H9 (cell line): ENCODE data around the gene BLTP1. TPM values are rescaled to one million over a fixed set of nuclear protein-coding genes. Genes with fewer than 3 reads are reported as not detected.
"Not testable (repeated sequence)": the region's sequence is repeated elsewhere in the genome, so short reads cannot be mapped to it uniquely, and the experiment has no call there.

Source experiments
- DNase-seq: peaks from one replicate; pipeline ENCODE4 v3.0.0-alpha.2; 2017
- H2AFZ ChIP-seq: one replicate; pipeline ENCODE4 v1.6.1; 2013; ENCODE audit warnings: mild to moderate bottlenecking, low read length, control low read depth, moderate library complexity
- H2AK5ac ChIP-seq: 2 replicates; pipeline ENCODE4 v1.6.1; 2013; ENCODE audit warnings: low read length, control low read depth, mixed read lengths; ENCODE audit not compliant: insufficient read length
- H2BK120ac ChIP-seq: one replicate; pipeline ENCODE4 v1.6.1; 2013; ENCODE audit warnings: low read depth, mild to moderate bottlenecking, low read length, control low read depth, inconsistent platforms; ENCODE audit not compliant: poor library complexity, severe bottlenecking
- H2BK12ac ChIP-seq: 2 replicates; pipeline ENCODE4 v1.6.1; 2013; ENCODE audit warnings: low read length, control low read depth, mixed read lengths, low read depth; ENCODE audit not compliant: insufficient read length
- H2BK15ac ChIP-seq: 2 replicates; pipeline ENCODE4 v1.6.1; 2013; ENCODE audit warnings: low read depth, low read length, control low read depth
- H2BK20ac ChIP-seq: one replicate; pipeline ENCODE4 v1.6.1; 2013; ENCODE audit warnings: low read depth, mild to moderate bottlenecking, low read length, control low read depth, inconsistent platforms; ENCODE audit not compliant: poor library complexity, severe bottlenecking
- H2BK5ac ChIP-seq: 2 replicates; pipeline ENCODE4 v1.6.1; 2013; ENCODE audit warnings: low read length, control low read depth, mixed read lengths; ENCODE audit not compliant: insufficient read length
- H3K14ac ChIP-seq: 2 replicates; pipeline ENCODE4 v1.6.1; 2013; ENCODE audit warnings: low read length, control low read depth; ENCODE audit not compliant: insufficient read depth
- H3K18ac ChIP-seq: 2 replicates; pipeline ENCODE4 v1.6.1; 2013; ENCODE audit warnings: low read depth, mild to moderate bottlenecking, mixed read lengths, low read length, control low read depth; ENCODE audit not compliant: insufficient read length
- H3K23ac ChIP-seq: 2 replicates; pipeline ENCODE4 v1.6.1; 2013; ENCODE audit warnings: low read length, control low read depth, mixed read lengths, low read depth; ENCODE audit not compliant: insufficient read length
- H3K23me2 ChIP-seq: 2 replicates; pipeline ENCODE4 v1.6.1; 2013; ENCODE audit warnings: low read depth, mild to moderate bottlenecking, mixed read lengths, low read length, control low read depth; ENCODE audit not compliant: insufficient read length, poor library complexity, severe bottlenecking
- H3K27ac ChIP-seq: 2 replicates; pipeline ENCODE4 v1.5.1; 2013; ENCODE audit warnings: low read length, control low read depth, mixed read lengths, low read depth; ENCODE audit not compliant: insufficient read length
- H3K27me3 ChIP-seq: 2 replicates; pipeline ENCODE4 v1.6.1; 2013; ENCODE audit warnings: low read length, control low read depth, inconsistent platforms; ENCODE audit not compliant: insufficient read depth
- H3K4ac ChIP-seq: 2 replicates; pipeline ENCODE4 v1.6.1; 2013; ENCODE audit warnings: low read depth, mild to moderate bottlenecking, control low read depth, inconsistent platforms, low read length, moderate library complexity
- H3K4me1 ChIP-seq: 2 replicates; pipeline ENCODE4 v1.6.1; 2013; ENCODE audit warnings: low read length, control low read depth, inconsistent platforms; ENCODE audit not compliant: insufficient read depth
- H3K4me2 ChIP-seq: 2 replicates; pipeline ENCODE4 v1.6.1; 2013; ENCODE audit warnings: low read length, control low read depth, mixed read lengths; ENCODE audit not compliant: insufficient read length, insufficient read depth
- H3K56ac ChIP-seq: 2 replicates; pipeline ENCODE4 v1.6.1; 2013; ENCODE audit warnings: low read depth, mild to moderate bottlenecking, mixed read lengths, low read length, control low read depth; ENCODE audit not compliant: insufficient read length
- H3K79me1 ChIP-seq: 2 replicates; pipeline ENCODE4 v1.6.1; 2013; ENCODE audit warnings: low read depth, mild to moderate bottlenecking, moderate library complexity, low read length, control low read depth, inconsistent platforms; ENCODE audit not compliant: insufficient read depth, poor library complexity, severe bottlenecking
- H3K79me2 ChIP-seq: 2 replicates; pipeline ENCODE4 v1.6.1; 2013; ENCODE audit warnings: low read length, control low read depth, inconsistent platforms; ENCODE audit not compliant: insufficient read depth
- H3K9ac ChIP-seq: 2 replicates; pipeline ENCODE4 v1.6.1; 2013; ENCODE audit warnings: low read length, control low read depth, mixed read lengths; ENCODE audit not compliant: insufficient read length; ENCODE audit errors: extremely low read depth
- H3K9me3 ChIP-seq: one replicate; pipeline ENCODE4 v1.6.1; 2013; ENCODE audit warnings: low read depth, low read length, inconsistent platforms; ENCODE audit not compliant: control insufficient read depth
- H3T11ph ChIP-seq: one replicate; pipeline ENCODE4 v1.6.1; 2013; ENCODE audit warnings: mild to moderate bottlenecking, low read length, control low read depth, inconsistent platforms
- H4K20me1 ChIP-seq: one replicate; pipeline ENCODE4 v1.6.1; 2013; ENCODE audit not compliant: control insufficient read depth, insufficient read length, insufficient read depth
- H4K5ac ChIP-seq: 2 replicates; pipeline ENCODE4 v1.6.1; 2013; ENCODE audit warnings: low read depth, mild to moderate bottlenecking, mixed read lengths, low read length, control low read depth; ENCODE audit not compliant: insufficient read length
- H4K8ac ChIP-seq: replicated peaks from 2 replicates; pipeline ENCODE4 v1.6.1; 2013; ENCODE audit warnings: low read length, control low read depth, mixed read lengths, low read depth; ENCODE audit not compliant: insufficient read length
- H4K91ac ChIP-seq: 2 replicates; pipeline ENCODE4 v1.6.1; 2013; ENCODE audit warnings: low read depth, mild to moderate bottlenecking, moderate library complexity, mixed read lengths, low read length, control low read depth; ENCODE audit not compliant: insufficient read length
- H3K27ac Mint-ChIP-seq, 3 experiments: 2 replicates in 2 of 3; 3 replicates in 1 of 3; pipeline ENCODE4 v1.8.0; 2020 to 2021; ENCODE audit warnings: mixed read lengths in 3 of 3, mild to moderate bottlenecking in 1 of 3, moderate library complexity in 1 of 3
- H3K27me3 Mint-ChIP-seq: 2 replicates; pipeline ENCODE4 v1.8.0; 2021; ENCODE audit warnings: low read depth, mild to moderate bottlenecking, moderate library complexity, mixed read lengths
- H3K36me3 Mint-ChIP-seq, 3 experiments: 2 replicates in 2 of 3; 3 replicates in 1 of 3; pipeline ENCODE4 v1.8.0; 2020 to 2021; ENCODE audit warnings: low read depth in 3 of 3, mixed read lengths in 3 of 3; ENCODE audit not compliant: insufficient read depth in 1 of 3
- H3K4me1 Mint-ChIP-seq, 2 experiments: 2 replicates each; pipeline ENCODE4 v1.8.0; 2020; ENCODE audit warnings: mixed read lengths in 2 of 2
- H3K4me3 Mint-ChIP-seq, 2 experiments: 2 replicates in 1 of 2; 3 replicates in 1 of 2; pipeline ENCODE4 v1.8.0; 2020 to 2021; ENCODE audit warnings: mild to moderate bottlenecking in 2 of 2, mixed read lengths in 2 of 2, moderate library complexity in 1 of 2
- H3K9me3 Mint-ChIP-seq, 2 experiments: 2 replicates in 1 of 2; 3 replicates in 1 of 2; pipeline ENCODE4 v1.8.0; 2020; ENCODE audit warnings: mild to moderate bottlenecking in 2 of 2, mixed read lengths in 2 of 2, moderate library complexity in 1 of 2
- CTCF ChIP-seq: fragments of 200-600 bp; sonication (generic); conservative IDR thresholded peaks from 3 replicates; pipeline ENCODE4 v1.8.0; 2021; ENCODE audit warnings: antibody characterized with exemption, mild to moderate bottlenecking
- WGBS: extraction: QIAGEN DNeasy Blood & Tissue Kit; methylation state at CpG from one replicate; pipeline ENCODE4 v1.1.7; 2013; ENCODE audit warnings: missing lambda C conversion rate, low lambda C conversion rate, mixed read lengths; ENCODE audit not compliant: insufficient read length; ENCODE audit errors: extremely low coverage; 5-methylcytosine and 5-hydroxymethylcytosine counted together
- total RNA-seq: library from RNA; stranded (reverse); gene quantifications from 2 replicates; pipeline ENCODE4 v1.2.1, GENCODE V29; 2021

BLTP1 gene
- total RNA-seq, 1 experiment from 2014 or later, result 27.4 TPM

GRCh38 chr4:122107680-122108079 lies 44.5 kb upstream of the BLTP1 start:
- H2BK15ac ChIP-seq, result no peak overlapping the region
- H3K4ac ChIP-seq, result no peak overlapping the region
- H3K27me3 Mint-ChIP-seq, result peaks cover 13% of the 10 kb centered on the region
- no peaks in the 10 kb centered on the region for H3K9me3 ChIP-seq
- H4K5ac ChIP-seq, result no peak overlapping the region
- no peak overlapping the region for H3T11ph ChIP-seq
- H4K91ac ChIP-seq, result no peak overlapping the region
- H3K14ac ChIP-seq, result no peak overlapping the region
- no peaks in the 10 kb centered on the region for H4K20me1 ChIP-seq
- H3K56ac ChIP-seq, result no peak overlapping the region
- peaks cover 13 to 15% of the 10 kb centered on the region in 2 experiments for H3K4me1 Mint-ChIP-seq
- H3K79me1 ChIP-seq, result no peaks in the 10 kb centered on the region
- no peaks in the 10 kb centered on the region for H3K79me2 ChIP-seq
- no peak overlapping the region for H2BK5ac ChIP-seq
- H2AFZ ChIP-seq, result no peak overlapping the region
- H3K4me3 Mint-ChIP-seq, result no peak overlapping the region
- no peak overlapping the region for H3K27ac Mint-ChIP-seq
- no peak overlapping the region for H3K27ac ChIP-seq
- TF ChIP-seq CTCF, result no peak
- H3K23me2 ChIP-seq, result no peaks in the 10 kb centered on the region
- no peak overlapping the region for H2BK12ac ChIP-seq
- H2BK20ac ChIP-seq, result no peak overlapping the region
- H4K8ac ChIP-seq, result no peak overlapping the region
- no peak overlapping the region for H3K4me2 ChIP-seq
- H3K27me3 ChIP-seq, result no peaks in the 10 kb centered on the region; the same call in 1 of the 2 replicates
- no peak overlapping the region for H3K9ac ChIP-seq
- no peak overlapping the region for H2BK120ac ChIP-seq
- H3K36me3 Mint-ChIP-seq, result peaks cover 0 to 16% (median 0%) of the 10 kb centered on the region in 3 experiments; a peak in 2 of 7 replicates
- H3K4me1 ChIP-seq, result no peaks in the 10 kb centered on the region
- peaks cover 0 to 4% of the 10 kb centered on the region in 2 experiments; a peak in 1 of 5 replicates for H3K9me3 Mint-ChIP-seq
- H3K23ac ChIP-seq, result no peak overlapping the region
- DNase-seq, result no peak
- H2AK5ac ChIP-seq, result no peak overlapping the region
- H3K18ac ChIP-seq, result no peak overlapping the region
- WGBS, result no CpG with 5 or more reads among the region's 2 CpGs

- not testable (repeated sequence) for H4K8ac ChIP-seq, H3T11ph ChIP-seq, H3K9me3 ChIP-seq, H3K18ac ChIP-seq, H3K23ac ChIP-seq, H3K9me3 Mint-ChIP-seq, H4K20me1 ChIP-seq, H3K9ac ChIP-seq, H2AK5ac ChIP-seq, H3K23me2 ChIP-seq, H2AFZ ChIP-seq, H4K91ac ChIP-seq, H4K5ac ChIP-seq, H3K56ac ChIP-seq, H2BK5ac ChIP-seq, H3K79me2 ChIP-seq, H2BK15ac ChIP-seq, H3K27me3 Mint-ChIP-seq, H3K4me2 ChIP-seq, H3K4me3 Mint-ChIP-seq, H2BK120ac ChIP-seq, H3K27ac ChIP-seq, H3K4ac ChIP-seq, H3K27me3 ChIP-seq, H3K14ac ChIP-seq, H2BK12ac ChIP-seq, H3K4me1 ChIP-seq, H3K79me1 ChIP-seq, H2BK20ac ChIP-seq
- DNase-seq, result peak; percentile 45
- Mint-ChIP-seq H3K36me3 (peaks cover 0 to 16% (median 0%) of the 10 kb centered on the region in 3 experiments; a peak in 2 of 7 replicates), H3K27ac (peak overlapping the region in 1 of 3 experiments; percentile 95; a peak in 2 of 7 replicates), H3K4me1 (peaks cover 13 to 15% of the 10 kb centered on the region in 2 experiments)
- no CpG with 5 or more reads among the region's 14 CpGs for WGBS
Observed at GRCh38 chr4:122110304-122110703, 41.8 kb upstream of the BLTP1 start.
